Activated CD8-positive, alpha-beta memory T cell treated with anti-CD3 and anti-CD28 coated beads, Interleukin-2, amount 50 U/mL, for 24 hours (primary cell): ENCODE results near the gene NCOA7.
"Not testable (repeated sequence)": the region's sequence is repeated elsewhere in the genome, so short reads cannot be mapped to it uniquely, and the experiment has no call there.

Source experiments
- DNase-seq: peaks from one replicate; pipeline ENCODE4 v3.0.0-alpha.2; 2020; ENCODE audit errors: extremely low read depth

The NCOA7 gene

DNA sequence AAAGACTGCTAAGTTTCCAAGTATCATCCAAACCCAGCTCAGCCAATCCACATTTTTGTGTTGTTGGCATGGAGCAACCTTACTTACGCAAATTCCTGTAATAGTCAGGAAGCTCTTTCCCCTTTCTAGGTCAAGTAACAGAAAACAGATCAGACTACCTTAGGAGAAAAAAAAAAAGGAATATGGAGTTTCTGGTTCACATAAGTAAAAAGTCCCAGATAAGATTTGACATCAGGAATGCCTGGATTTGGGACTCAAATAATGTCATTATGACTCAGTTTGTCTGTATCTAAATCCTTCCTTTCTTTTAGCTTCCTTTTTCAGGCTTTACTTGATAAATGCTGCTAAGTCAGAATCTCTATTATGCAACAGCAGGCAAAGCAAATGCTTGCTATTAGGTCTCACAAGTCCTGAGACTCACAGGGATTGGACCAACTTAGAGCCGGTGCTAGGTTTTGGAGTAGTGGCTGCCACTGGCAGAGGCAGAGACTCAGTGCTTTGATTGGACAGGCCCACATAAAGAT is 44.5 kb downstream of the NCOA7 start:
- DNase-seq, result no peak

DNA sequence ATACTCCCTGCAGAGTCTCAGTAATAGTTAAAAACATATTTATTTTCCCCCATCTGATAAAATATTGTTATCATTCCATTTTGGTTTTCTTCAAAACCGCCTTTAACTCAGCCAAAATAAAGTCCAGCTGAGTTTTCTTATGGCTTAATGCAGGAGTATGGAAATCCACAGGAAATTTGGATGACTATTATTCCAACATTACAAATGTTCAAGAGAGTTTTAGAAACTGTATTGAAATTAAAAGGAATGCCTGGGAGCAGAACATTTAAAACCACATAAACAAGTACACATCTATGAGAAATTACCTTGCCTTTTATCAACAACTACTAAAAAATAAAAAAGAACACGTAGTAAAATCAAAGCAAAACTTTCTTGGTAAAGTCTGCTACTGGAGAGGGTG is 45.7 kb downstream of the NCOA7 start:
- DNase-seq, result no peak

DNA sequence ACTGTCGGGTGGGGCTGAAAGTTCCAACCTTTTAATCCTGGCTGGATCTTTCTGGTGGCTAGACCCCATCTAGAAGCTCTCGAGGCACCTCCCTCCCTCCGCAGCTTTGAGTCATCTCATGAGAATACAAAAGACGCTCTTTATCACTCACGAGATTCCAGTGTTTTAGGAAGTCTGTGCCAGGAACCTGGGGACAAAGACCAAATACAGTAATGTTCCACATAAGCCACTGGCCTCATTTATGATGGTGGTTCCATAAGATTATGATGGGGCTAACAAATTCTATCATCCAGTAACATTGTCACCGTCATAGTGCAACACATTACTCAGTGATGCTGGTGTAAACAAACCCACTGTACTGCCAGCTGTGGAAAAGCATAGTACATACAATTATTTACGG is 48.7 kb downstream of the NCOA7 start:
- no peak for DNase-seq

DNA sequence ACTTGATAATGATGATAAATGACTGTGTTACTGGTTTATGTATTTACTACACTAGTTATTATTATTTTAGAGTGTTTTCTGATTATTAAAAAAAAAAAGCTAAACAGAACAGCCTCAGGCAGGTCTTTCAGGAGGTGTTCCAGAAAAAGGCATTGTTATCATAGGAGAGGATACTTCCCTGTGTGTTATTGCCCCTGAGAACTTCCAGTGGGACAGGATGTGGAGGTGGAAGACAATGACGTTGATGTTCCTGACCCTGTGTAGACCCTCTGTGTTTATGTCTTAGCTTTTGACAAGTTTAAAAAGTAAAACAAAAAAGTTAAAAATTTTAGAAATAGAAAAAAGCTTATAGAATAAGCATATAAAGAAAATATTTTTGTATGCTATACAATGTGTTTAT is 49.1 kb downstream of the NCOA7 start:
- no peak for DNase-seq

DNA sequence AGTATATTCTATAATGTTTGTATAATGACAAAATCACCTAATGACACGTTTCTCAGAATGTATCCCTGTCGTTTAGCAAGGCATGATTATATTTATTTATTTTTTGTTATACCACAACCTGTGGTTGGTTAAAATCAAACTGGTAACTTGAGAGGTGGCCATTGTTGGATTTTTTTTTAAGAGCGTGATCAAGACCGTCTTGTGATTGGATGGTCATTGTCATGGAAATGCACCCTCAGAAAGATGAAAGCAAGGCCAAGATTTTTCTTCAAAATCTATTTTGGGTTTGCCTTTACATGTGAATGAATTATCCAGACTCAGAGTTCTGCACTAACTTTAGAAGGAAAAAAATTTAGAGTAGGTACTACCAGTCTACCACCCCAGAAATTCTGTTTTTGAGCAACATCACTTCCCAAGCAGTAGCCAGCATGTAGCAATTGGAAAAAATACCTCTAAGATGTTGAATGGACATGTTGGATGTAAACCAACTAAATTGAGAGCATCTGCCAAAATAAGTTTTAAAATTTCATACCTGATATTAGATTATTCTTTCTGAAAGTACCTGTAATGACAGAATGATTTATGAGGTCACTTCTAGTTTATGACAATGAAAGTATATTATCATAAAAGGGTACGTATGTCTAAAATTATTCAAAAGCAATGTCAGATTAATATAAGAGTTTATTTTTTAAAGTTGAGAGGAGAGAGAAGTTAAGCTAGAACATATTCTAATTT is 50.8 kb downstream of the NCOA7 start:
- DNase-seq, result no peak

DNA sequence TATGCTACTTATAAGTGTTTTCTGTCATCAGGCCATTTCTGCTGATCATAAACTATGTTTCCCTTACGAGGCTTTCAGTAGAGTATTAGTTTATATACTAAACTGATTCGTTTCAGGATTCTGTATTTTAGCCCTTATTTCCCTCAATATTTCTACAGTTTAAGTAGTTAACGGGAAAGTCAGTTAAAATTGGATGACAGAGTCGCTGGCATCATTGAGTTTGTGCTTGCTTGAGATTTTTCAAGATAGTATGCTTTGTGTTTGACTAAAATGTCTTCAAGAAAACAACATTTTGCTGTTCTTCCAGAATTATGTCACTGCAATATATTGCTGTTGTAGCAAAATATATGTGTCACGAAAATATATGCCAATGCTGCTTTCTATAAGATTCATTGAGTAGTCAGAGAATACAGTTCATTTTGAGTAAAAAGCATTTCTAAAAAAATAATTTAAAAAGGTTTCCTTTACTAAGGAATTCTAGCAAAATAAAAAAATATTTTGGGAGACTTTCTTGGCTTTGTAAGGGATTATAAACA is 51.4 kb downstream of the NCOA7 start:
- no peak for DNase-seq

DNA sequence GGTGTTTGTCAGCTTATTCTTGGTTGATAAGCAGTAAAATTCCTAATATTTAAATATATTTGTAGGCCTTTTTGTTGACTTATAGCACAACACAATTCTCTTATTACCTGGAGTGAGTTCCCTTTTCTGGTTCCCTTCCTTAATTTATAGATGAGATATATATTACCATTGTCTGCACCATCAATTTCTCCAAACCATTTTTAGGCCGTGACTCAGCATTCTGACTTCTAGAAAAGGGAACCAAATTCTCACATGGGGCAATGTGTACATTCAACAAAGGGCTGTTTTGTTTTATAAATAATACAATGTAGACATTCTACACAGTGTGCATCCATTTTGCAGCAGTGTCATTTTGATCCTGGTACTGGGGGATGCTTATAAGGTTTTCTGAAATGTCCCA is 52.8 kb downstream of the NCOA7 start:
- DNase-seq, result no peak

DNA sequence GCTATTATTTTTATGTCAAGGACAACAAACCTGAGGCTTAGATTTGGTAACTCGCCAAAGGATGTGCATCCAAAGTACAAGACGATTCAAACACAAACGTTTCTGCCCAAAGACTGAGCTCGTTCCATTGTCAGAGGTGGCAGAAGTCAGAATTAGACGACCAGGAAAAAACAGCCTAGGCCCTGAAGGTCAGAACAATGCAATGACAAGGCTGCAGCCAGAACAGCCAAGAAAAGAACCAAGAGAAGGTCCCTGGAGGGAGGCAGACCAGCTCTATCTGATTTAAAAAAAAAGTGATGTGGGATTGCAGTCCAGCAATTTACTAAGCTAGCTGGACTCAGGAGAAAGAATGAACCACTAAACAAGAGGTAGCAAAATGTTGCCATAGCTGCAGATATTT is 54.2 kb downstream of the NCOA7 start:
- no peak for DNase-seq

DNA sequence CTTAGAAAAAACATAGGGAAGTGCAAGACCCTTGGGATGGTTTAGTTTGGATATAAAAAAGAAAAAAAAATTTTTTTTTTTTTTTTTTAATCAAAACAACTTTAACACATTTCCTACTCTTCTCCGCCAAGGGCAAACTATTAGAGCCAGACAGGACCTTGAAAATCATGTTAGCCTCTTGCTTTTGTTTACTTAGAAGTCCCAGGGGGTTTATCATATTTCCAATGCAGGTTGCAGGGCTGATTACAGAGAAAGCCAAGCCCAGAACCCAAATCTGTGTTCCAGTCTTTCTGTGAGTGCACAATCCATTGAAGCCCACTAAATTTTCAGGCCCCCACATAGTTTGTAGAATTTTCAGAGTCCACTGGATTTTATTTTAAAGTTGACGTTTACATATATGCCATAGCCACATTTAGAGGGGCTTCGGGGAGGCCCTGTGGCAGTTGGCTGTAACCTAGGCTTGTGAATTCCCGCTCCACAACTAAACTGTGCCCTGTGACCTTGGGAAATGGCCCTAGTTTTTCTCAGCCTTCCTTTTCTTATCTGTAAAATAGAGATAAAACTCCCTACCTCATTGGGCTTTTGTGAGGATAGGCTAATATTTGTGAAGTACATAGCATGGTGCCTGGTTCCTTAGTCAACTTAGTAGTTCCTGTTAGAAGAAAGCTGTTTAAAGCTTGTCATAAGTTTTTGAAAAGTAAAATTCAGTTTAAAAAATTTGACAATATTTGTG is 55.7 kb downstream of the NCOA7 start:
- DNase-seq, result no peak

DNA sequence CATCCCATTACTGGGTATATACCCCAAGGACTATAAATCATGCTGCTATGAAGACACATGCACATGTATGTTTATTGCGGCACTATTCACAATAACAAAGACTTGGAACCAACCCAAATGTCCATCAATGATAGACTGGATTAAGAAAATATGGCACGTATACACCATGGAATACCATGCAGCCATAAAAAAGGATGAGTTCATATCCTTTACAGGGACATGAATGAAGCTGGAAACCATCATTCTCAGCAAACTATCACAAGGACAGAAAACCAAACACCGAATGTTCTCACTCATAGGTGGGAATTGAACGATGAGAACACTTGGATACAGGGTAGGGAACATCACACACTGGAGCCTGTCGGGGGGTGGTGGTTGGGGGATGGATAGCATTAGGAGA is 57.5 kb downstream of the NCOA7 start:
- not testable (repeated sequence) for DNase-seq

DNA sequence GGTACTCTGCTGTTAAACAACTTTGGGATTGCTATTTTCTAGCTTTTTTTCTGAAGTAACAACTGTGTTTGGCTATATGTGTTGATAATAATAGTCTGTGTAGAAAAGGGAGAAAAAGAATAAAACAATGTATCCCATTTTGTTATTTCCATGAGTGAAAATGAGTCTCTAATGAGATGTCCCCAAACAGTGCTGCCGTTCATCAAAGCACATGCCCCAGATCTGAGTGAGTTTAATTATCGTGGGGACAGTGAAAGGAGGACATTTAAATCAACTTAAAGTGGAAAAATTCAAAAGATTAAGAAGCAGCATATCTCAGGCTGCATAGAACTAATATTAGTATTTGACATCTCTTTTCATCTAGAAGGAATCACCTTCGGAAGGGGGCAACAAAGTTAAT is 59.6 kb downstream of the NCOA7 start:
- DNase-seq, result no peak

DNA sequence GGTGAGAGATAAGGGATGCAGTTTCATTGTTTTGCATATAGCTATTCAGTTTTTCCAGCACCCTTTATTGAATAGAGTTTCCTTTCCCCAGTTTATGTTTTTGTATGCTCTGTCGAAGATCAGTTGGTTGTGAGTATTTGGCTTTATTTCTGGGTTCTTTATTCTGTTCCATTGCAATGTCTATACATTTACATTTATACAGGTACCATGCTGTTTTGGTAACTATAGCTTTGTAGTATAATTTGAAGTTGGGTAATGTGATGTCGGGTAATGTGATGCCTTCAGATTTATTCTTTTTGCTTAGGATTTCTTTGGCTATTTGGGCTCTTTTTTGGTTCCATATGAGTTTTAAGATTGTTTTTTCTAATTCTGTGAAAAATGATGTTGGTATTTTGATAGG is 61.8 kb downstream of the NCOA7 start:
- DNase-seq, result no peak

DNA sequence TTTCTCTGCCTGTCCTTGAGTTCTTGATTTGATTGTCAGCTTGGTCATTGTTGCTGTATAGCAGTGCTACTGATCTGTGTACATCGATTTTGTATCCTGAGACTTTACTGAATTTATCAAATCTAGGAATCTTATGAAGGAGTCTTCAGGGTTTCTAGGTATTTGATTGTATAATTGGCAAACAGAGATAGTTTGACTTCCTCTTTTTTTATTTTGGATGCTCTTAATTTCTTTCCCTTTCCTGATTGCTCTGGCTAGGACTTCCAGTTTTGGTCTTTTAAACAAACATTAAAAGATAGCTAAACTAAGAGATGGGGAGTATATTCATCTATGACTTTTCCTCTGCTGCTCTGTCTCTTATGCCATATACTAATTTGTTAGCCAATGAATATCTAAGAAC is 62.4 kb downstream of the NCOA7 start:
- DNase-seq, result no peak

DNA sequence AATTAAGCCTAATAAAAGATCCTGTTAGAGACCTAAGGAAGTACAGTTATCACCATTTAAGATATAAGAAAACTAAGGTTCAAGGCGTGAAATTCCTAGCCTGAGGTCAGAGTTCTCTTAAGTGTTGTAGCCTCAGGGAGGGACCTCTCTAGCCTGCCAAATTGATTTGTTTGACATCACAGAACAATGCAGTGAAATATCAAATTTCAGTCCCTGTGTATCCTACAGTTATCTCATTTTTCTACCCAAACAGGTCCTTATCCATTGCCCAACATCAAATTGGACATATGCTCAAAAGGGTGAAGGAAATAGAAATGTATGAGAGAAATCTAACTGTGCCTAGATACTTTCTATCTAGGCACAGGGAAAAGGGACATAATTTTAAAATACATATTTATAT is 63.0 kb downstream of the NCOA7 start:
- DNase-seq, result no peak

DNA sequence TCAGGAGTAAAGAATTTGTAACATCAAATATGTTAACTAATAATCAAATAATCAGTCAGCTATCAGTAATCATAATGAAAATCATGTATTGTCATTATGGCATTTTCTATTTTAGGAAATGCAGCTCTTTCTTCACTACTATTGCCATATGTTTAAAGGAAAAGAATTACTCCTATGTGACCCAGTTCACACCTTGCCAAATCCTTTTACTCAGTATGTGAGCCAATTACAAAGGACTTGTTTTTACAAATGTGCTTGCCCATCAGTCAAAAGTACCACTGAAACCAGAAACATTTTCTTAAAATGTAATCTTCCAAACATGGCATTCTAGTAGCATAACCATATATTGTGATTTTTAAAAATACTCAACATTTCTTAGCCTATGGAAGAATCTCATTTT is 63.6 kb downstream of the NCOA7 start:
- no peak for DNase-seq

DNA sequence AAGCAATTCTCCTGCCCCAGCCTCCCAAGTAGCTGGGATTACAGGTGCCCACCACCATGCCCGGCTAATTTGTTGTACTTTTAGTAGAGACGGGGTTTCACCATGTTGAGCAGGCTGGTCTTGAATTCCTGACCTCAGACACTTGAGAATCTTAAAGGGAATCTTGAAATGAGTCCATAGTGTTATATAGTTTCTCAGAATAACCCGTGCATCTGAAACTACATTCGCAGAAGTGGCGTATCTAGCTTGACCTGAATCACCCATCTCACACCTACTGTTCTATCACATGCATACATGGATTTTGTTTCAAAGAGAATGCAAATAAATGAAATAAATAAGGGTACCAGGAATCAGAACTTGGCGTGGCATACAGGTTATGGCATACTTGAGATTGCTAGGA is 65.0 kb downstream of the NCOA7 start:
- no peak for DNase-seq

DNA sequence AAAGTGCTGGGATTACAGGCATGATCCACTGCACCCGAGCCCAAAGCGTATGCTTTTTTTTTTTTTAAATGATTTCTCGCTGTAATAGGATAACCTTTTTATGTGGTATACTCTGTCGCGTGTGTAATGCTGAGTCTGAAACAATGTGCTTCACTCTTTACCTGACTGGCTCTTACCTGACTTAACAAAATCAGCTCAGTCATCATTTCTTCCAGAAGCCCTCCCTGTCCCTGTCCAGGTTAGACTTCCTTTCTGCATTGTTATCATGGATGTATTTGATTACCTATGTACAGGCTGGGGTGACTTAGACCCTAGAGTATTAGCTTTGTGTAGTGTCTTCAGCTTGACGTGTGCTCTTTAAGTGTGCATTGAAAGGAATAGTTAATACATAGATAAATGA is 67.1 kb downstream of the NCOA7 start:
- no peak for DNase-seq

DNA sequence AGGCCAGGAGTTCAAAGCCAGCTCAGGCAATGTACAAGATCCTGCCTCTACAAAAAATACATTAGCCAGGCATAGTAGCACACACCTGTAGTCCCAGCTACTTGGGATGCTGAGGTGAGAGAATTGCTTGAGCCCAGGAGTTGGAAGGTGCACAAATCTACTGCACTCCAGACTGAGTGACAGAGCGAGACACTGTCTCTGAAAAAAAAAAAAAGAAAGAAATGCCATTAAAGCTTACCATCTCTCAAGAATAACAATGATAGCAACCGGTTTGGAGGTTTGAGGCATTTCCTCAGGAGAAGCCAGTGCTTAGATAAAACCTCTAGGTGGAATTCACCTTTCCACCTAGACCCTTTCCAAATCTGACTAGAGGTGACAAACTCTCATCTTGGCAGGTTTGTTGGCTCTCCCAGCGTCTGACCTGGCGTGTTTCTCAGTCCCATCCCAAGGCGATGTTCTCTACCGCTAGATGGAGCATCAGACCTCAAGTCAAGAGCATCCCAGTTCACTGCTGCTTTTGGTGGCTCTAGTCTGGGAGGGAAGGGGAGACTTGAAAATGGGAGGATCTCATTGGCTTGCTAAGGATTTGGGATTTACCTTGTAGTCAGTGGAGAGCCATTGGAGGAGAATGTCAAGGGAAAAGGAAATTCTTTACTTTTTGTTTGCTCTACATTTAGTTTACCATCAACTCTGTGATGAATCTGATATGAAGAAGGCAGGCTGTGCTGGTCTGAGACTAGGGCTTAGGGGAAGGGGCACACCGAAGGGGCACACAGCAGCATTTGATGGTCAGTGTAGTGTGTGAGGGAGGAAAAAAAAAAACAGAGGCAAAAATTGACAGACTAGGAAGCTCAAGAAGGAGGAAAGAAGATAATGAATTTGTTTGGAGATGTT is 67.9 kb downstream of the NCOA7 start:
- DNase-seq, result no peak

DNA sequence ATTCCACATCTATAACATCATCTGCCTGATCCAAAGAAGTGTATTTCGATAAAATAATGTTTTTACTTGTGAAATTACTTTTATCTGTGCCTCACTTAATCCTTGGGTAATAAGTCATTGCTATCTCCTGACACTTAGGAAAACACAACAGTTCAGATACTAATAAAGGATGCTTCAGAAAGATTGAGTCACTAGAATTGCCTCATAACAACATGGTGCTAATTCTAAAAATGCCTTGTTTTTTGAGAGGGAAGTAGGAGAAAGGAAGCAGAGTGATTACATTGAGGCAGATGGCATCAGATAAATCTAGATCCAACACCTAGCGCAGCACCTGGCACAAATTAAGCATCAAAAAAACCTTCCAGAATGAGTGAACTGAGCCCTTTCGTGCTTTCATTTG is 69.0 kb downstream of the NCOA7 start:
- DNase-seq, result no peak

DNA sequence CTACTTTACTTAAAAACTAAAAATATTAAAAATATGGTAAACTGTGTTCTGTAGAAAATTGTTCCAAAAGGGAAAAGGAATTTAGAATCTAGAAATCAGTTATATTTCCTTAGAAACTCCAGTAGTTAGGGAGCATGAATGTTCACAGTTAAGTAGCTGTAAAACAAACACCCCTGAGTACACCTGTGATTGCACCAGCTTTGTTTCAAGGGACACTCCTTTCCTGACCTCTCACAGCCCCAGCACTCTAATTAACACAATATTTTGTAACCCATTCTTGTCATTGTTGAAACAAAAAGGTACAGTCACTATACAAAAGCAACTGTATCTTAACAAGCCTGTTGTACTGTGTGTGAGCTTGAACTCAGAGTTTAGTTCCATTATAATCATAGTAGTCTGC is 72.3 kb downstream of the NCOA7 start:
- DNase-seq, result no peak

DNA sequence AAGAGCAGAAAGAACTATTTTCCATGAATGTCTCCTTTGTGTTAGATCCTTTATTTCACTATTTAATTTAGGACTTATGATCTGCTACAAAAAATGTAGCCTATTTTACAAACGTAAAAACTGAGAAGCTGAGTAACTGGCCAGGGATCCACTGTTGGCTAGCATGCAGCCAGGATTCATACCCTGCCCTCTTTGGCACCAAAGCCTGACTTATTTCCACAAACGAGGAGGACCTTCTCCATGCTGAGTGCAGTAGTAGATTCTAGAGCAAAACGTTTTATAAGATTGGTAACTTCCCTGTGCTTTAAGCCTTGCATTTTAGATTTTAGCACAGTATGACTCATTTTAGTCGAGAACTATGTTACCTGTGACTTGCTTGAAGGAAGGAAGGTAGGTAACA is 74.3 kb downstream of the NCOA7 start:
- DNase-seq, result no peak

DNA sequence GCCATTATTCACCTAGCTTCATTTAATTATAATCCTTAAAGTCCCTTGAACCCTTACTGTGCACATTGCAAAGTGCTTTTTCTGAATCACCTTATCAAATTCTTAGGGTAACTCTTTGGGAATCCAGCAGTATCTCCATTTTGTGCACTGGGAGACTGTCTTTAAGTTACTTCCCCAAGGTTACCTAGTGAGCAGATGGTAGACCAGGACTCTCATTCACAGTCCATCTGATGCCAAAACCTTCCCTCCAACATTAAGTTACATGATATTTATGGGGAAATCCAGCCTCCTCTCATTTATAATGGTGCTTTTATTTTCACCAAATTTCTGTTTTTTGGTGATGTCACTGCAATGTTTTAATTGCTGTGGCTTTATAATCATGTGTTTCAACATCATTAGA is 75.7 kb downstream of the NCOA7 start:
- DNase-seq, result no peak
